Upper lobe of left lung (tissue), 4 donors: ENCODE measurements around the gene FOXD1.

Experiments
- EP300 ChIP-seq, 4 donors: sonication (generic); formaldehyde crosslinking; IDR thresholded peaks; one replicate each; pipeline ENCODE4 v1.5.1; 2017; ENCODE audit warnings: antibody characterized with exemption in 4 of 4, control low read depth in 2 of 4
- POLR2A ChIP-seq, 4 donors: fragments of 450-650 bp; IDR thresholded peaks; one replicate each; pipeline ENCODE4 v1.5.1; 2016 to 2017; ENCODE audit warnings: antibody characterized with exemption in 4 of 4, mild to moderate bottlenecking in 2 of 4
- POLR2AphosphoS5 ChIP-seq, 2 donors: sonication (generic); formaldehyde crosslinking; IDR thresholded peaks; one replicate each; pipeline ENCODE4 v1.5.1; 2017; ENCODE audit warnings: antibody characterized with exemption in 2 of 2
- TF ChIP-seq, protein P1 (sequence below), 6 experiments: fragments of 450-650 bp in 4 of 6; fragments of 200-600 bp in 2 of 6; sonication (generic) in 2 of 6; IDR thresholded peaks; one replicate each; pipeline ENCODE4 v1.5.1; 2016 to 2019; ENCODE audit warnings: antibody characterized with exemption in 6 of 6

DNA sequence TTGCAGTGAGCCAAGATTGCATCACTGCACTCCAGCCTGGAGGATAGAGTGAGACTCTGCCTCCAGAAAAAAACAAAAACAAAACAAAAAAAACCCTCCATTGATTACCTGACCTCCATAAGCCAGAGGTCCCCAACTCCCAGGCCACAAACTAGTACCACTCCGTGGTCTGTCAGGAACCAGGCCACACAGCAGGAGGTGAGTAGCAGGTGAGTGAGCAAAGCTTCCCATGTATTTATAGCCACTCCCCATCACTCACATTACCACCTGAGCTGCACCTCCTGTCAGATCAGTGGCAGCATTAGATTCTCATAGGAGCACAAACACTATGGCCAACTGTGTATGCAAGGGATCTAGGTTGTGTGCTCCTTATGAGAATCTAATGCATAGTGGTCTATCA is 35.9 kb upstream of the FOXD1 start:
- TF ChIP-seq, protein P1, sequence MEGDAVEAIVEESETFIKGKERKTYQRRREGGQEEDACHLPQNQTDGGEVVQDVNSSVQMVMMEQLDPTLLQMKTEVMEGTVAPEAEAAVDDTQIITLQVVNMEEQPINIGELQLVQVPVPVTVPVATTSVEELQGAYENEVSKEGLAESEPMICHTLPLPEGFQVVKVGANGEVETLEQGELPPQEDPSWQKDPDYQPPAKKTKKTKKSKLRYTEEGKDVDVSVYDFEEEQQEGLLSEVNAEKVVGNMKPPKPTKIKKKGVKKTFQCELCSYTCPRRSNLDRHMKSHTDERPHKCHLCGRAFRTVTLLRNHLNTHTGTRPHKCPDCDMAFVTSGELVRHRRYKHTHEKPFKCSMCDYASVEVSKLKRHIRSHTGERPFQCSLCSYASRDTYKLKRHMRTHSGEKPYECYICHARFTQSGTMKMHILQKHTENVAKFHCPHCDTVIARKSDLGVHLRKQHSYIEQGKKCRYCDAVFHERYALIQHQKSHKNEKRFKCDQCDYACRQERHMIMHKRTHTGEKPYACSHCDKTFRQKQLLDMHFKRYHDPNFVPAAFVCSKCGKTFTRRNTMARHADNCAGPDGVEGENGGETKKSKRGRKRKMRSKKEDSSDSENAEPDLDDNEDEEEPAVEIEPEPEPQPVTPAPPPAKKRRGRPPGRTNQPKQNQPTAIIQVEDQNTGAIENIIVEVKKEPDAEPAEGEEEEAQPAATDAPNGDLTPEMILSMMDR (IDR thresholded peaks at IDR 0.05), result no peak
- TF ChIP-seq POLR2A (IDR thresholded peaks at IDR 0.05), result no peak
- TF ChIP-seq EP300 (IDR thresholded peaks at IDR 0.05), result no peak
- TF ChIP-seq POLR2AphosphoS5 (IDR thresholded peaks at IDR 0.05), result no peak
